Psoas muscle (tissue), 8 donors: ENCODE results near the gene NBL1. TPM values are rescaled to one million over a fixed set of nuclear protein-coding genes. Genes with fewer than 3 reads are reported as not detected.
A peak's percentile ranks its signal among the peaks of the same experiment; 100 is the strongest.
"Not testable (repeated sequence)": the region's sequence is repeated elsewhere in the genome, so short reads cannot be mapped to it uniquely, and the experiment has no call there.

Experiments
- ATAC-seq, 4 donors: fragments of 200-7000 bp; cut with Tn5 transposase; one replicate each; pipeline ENCODE4 v1.9.1; 2020; ENCODE audit warnings: moderate library complexity in 3 of 4, mild to moderate bottlenecking in 2 of 4
- DNase-seq, 2 donors: peaks; one replicate each; pipeline ENCODE4 v3.0.0-alpha.2; 2020
- H3K27ac ChIP-seq: fragments of 200-600 bp; one replicate; pipeline ENCODE4 v1.8.0; 2022
- H3K27me3 ChIP-seq, 3 donors: fragments of 200-600 bp in 1 of 3; one replicate each; pipeline versions ENCODE4 v1.6.1 to v1.8.0; 2013 to 2022; ENCODE audit warnings: low read length in 2 of 3, mild to moderate bottlenecking in 2 of 3, moderate library complexity in 1 of 3; ENCODE audit not compliant: insufficient read depth in 3 of 3
- H3K36me3 ChIP-seq, 2 donors: fragments of 200-600 bp in 1 of 2; one replicate each; pipeline versions ENCODE4 v1.6.1 to v1.8.0; 2013 to 2022; ENCODE audit warnings: low read depth in 1 of 2, mild to moderate bottlenecking in 1 of 2, moderate library complexity in 1 of 2; ENCODE audit not compliant: insufficient read depth in 1 of 2
- H3K4me1 ChIP-seq: fragments of 200-600 bp; one replicate; pipeline ENCODE4 v1.8.0; 2022
- H3K4me3 ChIP-seq: fragments of 200-600 bp; one replicate; pipeline ENCODE4 v1.8.0; 2022; ENCODE audit warnings: mild to moderate bottlenecking
- H3K9me3 ChIP-seq: fragments of 200-600 bp; one replicate; pipeline ENCODE4 v1.8.0; 2022
- WGBS, 3 donors: extraction: QIAGEN DNeasy Blood & Tissue Kit; methylation state at CpG; one replicate each; pipeline versions ENCODE4 v1.1.6 to v1.1.7; 2013; 5-methylcytosine and 5-hydroxymethylcytosine counted together
- intact Hi-C, 2 donors: fragments of 100-400 bp; cut with DNase I; formaldehyde crosslinking; loops; one replicate each; pipeline versions ENCODE4 v1.11.0 to v1.14.2; 2022
- polyA plus RNA-seq, 3 donors: library from polyadenylated mRNA; stranded (reverse); fragments of 200-250 nt; gene quantifications; one replicate each; pipeline ENCODE4 v1.2.3, GENCODE V29; 2013
- total RNA-seq, 4 donors: library from RNA; stranded (reverse); fragmentation: NEBNext Ultra II Directional in 2 of 4; extraction: Animal tissue kit (Norgen Biotek cat#: 25700) in 2 of 4; gene quantifications; one replicate each; pipeline versions ENCODE4 v1.2.1 to v1.2.4, GENCODE V29; 2021 to 2023
- TF ChIP-seq, protein P1 (sequence below): fragments of 200-600 bp; IDR thresholded peaks from one replicate; pipeline ENCODE4 v1.8.0; 2022; ENCODE audit warnings: antibody characterized with exemption
- donor health status: healthy with polysubstance abuse.
- donor health status: DM: no; HTN: no; CAD: no; lungs with moderate emphysema.
- donor health status: Bipolar disorder and iron deficiency.
- donor health status: healthy.
- donor health status: DM: yes; HTN: yes; CAD: no.
- donor health status: DM: no; HTN: no; CAD: no.
- donor health status: DM: no; HTN: no; CAD: no.
- donor health status: DM: yes; HTN: yes; CAD: no.

The NBL1 gene
- total and polyA plus RNA-seq, 7 donors = 11.8 to 22.8 (median 13.0) TPM

DNA sequence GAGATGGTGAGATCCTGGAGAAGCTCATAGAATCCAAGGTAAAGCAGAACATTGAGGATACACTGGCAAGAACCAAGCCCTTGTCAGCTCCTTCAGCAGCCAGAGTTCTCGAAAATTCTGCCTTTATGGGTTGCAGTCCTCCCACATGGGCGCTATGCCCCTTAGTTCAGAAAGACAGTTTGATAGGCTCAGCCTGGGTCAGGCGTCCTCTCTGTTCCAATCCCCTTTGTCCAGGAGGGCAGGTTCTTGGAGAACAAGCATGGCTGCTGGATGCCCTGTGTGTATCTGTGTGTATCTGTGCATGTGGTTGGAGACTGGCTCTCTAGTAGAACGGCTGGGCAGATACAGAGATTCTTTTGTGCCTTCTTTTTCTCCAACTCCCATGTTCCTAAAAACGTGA is 8.0 kb upstream of the NBL1 start:
- intact Hi-C loops = no loop called here
- no peaks in the 10 kb centered on the region for H3K27me3 ChIP-seq
- H3K9me3 ChIP-seq = no peaks in the 10 kb centered on the region
- DNase-seq (no peak), ATAC-seq (no peak)
- no peaks in the 10 kb centered on the region for H3K4me1 ChIP-seq
- no peaks in the 10 kb centered on the region for H3K36me3 ChIP-seq
- 82 to 91% (median 87%) methylated on average over 5 of the region's 5 CpGs for WGBS, 3 donors
- no peak overlapping the region for H3K4me3 ChIP-seq
- H3K27ac ChIP-seq = no peak overlapping the region
- TF ChIP-seq, protein P1, sequence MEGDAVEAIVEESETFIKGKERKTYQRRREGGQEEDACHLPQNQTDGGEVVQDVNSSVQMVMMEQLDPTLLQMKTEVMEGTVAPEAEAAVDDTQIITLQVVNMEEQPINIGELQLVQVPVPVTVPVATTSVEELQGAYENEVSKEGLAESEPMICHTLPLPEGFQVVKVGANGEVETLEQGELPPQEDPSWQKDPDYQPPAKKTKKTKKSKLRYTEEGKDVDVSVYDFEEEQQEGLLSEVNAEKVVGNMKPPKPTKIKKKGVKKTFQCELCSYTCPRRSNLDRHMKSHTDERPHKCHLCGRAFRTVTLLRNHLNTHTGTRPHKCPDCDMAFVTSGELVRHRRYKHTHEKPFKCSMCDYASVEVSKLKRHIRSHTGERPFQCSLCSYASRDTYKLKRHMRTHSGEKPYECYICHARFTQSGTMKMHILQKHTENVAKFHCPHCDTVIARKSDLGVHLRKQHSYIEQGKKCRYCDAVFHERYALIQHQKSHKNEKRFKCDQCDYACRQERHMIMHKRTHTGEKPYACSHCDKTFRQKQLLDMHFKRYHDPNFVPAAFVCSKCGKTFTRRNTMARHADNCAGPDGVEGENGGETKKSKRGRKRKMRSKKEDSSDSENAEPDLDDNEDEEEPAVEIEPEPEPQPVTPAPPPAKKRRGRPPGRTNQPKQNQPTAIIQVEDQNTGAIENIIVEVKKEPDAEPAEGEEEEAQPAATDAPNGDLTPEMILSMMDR = no peak

DNA sequence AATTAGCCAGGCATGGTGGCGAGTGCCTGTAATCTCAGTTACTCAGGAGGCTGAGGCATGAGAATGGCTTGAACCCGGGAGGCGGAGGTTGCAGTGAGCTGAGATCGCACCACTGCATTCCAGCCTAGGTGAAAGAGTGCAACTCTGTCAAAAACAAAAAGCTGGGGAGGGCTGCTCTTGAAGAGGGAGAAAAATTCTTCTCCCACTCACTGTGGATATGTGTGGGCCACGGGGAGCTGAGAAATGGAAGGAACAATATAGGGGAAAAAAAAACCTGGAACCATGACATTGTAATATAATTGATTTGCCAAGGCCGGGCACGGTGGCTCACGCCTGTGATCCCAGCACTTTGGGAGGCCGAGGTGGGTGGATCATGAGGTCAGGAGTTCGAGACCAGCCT is 7.4 kb upstream of the NBL1 start:
- H3K4me3 ChIP-seq, ATAC-seq, H3K4me1 ChIP-seq, DNase-seq, H3K27me3 ChIP-seq, intact Hi-C loops, H3K27ac ChIP-seq, H3K9me3 ChIP-seq, H3K36me3 ChIP-seq: not testable (repeated sequence)
- 75 to 83% (median 82%) methylated on average over 10 of the region's 10 CpGs for WGBS, 3 donors

DNA sequence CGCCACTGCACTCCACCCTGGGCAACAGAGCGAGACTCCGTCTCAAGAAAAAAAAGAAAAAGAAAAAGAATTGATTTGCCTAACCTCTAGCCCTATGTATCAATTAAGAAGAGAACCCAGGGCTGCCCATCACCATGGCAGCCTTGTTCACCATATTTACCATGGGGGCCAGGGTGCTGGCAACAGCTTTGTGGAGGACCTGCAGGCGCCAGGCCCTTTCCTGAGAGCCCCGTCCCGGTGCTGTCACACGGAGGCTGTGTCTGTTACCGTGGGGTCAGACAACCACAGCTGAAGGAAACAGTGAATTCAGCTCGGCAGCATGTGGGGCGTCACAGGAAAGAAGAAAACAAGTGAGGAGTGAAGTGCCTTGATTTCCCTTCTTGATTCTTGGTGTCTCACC is 6.5 kb upstream of the NBL1 start:
- Histone ChIP-seq H3K4me3 (no peak overlapping the region), H3K36me3 (no peaks in the 10 kb centered on the region), H3K9me3 (no peaks in the 10 kb centered on the region), H3K27ac (no peak overlapping the region), H3K27me3 (peaks cover 0 to 6% (median 0%) of the 10 kb centered on the region in 3 donors), H3K4me1 (no peaks in the 10 kb centered on the region)
- intact Hi-C loops = no loop called here
- no peak for ATAC-seq
- TF ChIP-seq, protein P1 = no peak
- DNase-seq = no peak
- 82 to 90% (median 85%) methylated on average over 7 to 10 of the region's 10 CpGs for WGBS, 3 donors

DNA sequence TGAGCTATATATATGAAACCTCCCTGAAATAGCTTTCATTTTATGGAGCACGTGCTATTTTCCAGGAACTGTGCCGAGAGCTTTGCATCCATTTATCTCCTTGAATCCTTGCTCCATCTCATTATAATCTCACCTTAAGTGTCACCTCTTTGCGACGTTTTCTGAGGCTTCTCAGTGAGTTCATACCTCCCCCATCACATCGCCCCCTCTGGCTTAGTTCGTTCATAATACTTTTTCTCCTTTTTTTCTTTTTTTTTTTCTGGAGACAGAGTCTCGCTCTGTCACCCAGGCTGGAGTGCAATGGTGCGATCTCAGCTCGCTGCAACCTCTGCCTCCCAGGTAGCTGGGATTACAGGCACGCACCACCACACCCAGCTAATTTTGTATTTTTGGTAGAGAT is 4.9 kb upstream of the NBL1 start:
- WGBS, 3 donors = 73 to 83% (median 80%) methylated on average over 10 of the region's 10 CpGs
- H3K9me3 ChIP-seq, H3K4me3 ChIP-seq, H3K36me3 ChIP-seq, H3K27ac ChIP-seq, H3K4me1 ChIP-seq, DNase-seq, ATAC-seq, intact Hi-C loops, H3K27me3 ChIP-seq: not testable (repeated sequence)

DNA sequence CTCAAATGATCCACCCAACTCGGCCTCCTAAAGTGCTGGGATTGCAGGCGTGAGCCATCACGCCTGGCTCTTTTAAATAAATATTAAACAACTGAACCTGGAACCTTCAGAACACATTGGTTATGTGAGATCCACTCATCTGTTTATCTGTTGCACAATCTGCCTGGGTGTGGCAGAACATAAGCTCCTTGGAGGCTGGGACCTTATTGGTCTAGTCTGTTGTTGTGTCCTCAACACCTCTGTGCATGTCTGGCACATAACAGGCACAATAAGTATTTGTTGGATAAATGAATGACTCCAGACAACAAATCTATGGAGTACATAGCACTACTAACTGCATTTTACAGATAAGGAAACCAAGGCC is 4.1 kb upstream of the NBL1 start:
- TF ChIP-seq, protein P1 = no peak
- H3K27ac ChIP-seq = no peak overlapping the region
- DNase-seq = no peak
- H3K9me3 ChIP-seq = no peaks in the 10 kb centered on the region
- peaks cover 4% of the 10 kb centered on the region for H3K4me1 ChIP-seq
- ATAC-seq = peak in 2 of 4 donors; percentile 39 to 64
- peaks cover 0 to 12% (median 7%) of the 10 kb centered on the region in 3 donors for H3K27me3 ChIP-seq
- intact Hi-C loops = no loop called here
- H3K36me3 ChIP-seq = no peaks in the 10 kb centered on the region
- WGBS, 3 donors = 89 to 92% (median 90%) methylated on average over 3 of the region's 3 CpGs
- no peak overlapping the region for H3K4me3 ChIP-seq
